HG03565 (cell line): ENCODE measurements around the gene ZNF35.

Source experiments
- ATAC-seq: cut with Tn5 transposase; IDR thresholded peaks from one replicate; pipeline ENCODE4 v1.9.1; 2021; ENCODE audit warnings: mild to moderate bottlenecking, moderate library complexity; ENCODE audit not compliant: unreplicated experiment

The ZNF35 gene

GRCh38 chr3:44682182-44682896 is 33.8 kb downstream of the ZNF35 start:
- ATAC-seq, result no peak

GRCh38 chr3:44685128-44685800 is 36.7 kb downstream of the ZNF35 start:
- no peak for ATAC-seq

GRCh38 chr3:44687898-44688297 is 39.4 kb downstream of the ZNF35 start:
- ATAC-seq, result no peak
